ENCODE results near the gene THOC6.

The THOC6 gene

DNA sequence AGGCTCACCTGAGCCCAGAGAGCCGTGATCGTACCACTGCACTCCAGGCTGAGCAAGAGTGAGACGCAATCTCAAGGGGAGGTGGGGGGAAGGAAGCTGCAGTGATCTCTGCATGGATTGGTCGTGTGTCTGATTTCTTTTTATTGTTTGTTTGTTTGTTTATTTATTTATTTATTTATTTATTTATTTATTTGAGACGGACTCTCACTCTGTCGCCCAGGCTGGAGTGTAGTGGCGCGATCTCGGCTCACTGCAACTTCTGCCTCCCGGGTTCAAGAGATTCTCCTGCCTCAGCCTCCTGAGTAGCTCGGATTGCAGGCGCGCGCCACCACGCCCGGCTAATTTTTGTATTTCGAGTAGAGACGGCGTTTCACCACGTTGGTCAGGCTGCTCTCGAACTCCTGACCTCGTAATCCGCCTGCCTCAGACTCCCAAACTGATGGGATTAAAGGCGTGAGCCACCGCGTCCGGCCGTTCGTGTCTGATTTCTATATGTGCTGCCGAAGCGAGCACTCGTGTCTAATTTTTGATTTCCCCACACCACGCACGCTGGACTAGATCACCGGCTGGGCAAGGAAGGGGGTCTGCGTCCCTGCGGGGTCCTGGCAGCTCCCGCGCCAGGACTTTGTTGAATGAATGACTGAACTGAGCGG is 4.1 kb upstream of the THOC6 start:
- peak overlapping the region; percentile 80 for H3K4me3 Mint-ChIP-seq
- TF ChIP-seq, protein P1, sequence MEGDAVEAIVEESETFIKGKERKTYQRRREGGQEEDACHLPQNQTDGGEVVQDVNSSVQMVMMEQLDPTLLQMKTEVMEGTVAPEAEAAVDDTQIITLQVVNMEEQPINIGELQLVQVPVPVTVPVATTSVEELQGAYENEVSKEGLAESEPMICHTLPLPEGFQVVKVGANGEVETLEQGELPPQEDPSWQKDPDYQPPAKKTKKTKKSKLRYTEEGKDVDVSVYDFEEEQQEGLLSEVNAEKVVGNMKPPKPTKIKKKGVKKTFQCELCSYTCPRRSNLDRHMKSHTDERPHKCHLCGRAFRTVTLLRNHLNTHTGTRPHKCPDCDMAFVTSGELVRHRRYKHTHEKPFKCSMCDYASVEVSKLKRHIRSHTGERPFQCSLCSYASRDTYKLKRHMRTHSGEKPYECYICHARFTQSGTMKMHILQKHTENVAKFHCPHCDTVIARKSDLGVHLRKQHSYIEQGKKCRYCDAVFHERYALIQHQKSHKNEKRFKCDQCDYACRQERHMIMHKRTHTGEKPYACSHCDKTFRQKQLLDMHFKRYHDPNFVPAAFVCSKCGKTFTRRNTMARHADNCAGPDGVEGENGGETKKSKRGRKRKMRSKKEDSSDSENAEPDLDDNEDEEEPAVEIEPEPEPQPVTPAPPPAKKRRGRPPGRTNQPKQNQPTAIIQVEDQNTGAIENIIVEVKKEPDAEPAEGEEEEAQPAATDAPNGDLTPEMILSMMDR (IDR thresholded peaks at IDR 0.05) = no peak
- peaks cover 12% of the 10 kb centered on the region for H3K27me3 Mint-ChIP-seq (ENCODE audit: low read depth, poor library complexity)
- peak overlapping the region; percentile 51 for H3K27ac Mint-ChIP-seq
- DNase-seq = no peak
- peaks cover 4% of the 10 kb centered on the region for H3K36me3 Mint-ChIP-seq (ENCODE audit: low read depth)
- H3K4me1 Mint-ChIP-seq = peaks cover 53% of the 10 kb centered on the region
- no peaks in the 10 kb centered on the region for H3K9me3 Mint-ChIP-seq

DNA sequence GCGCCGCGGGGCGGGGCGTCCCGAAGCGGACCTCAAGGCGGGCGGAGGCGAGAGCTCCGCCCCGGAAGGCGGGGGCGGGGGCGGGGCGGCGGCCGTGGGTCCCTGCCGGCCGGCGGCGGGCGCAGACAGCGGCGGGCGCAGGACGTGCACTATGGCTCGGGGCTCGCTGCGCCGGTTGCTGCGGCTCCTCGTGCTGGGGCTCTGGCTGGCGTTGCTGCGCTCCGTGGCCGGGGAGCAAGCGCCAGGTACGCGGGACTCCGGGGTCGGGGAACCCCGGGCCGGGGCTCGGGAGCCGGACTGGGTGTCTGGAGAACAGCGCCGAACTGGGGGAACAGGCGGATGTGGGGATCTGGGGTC is 3.6 kb upstream of the THOC6 start, which contains the start of gene TNFRSF12A:
TNFRSF12A (plus strand) TSS at position 122 of the 357 bp plus-strand sequence; CDS start at position 152, 30 bp downstream.
- H3K27ac Mint-ChIP-seq = peak within 1 kb of the TSS; percentile 94
- TF ChIP-seq, protein P1 (IDR thresholded peaks at IDR 0.05) = no peak
- H3K9me3 Mint-ChIP-seq = no peaks in the 10 kb centered on the region
- peak; percentile 77 for DNase-seq
- peaks cover 4% of the 10 kb centered on the region for H3K36me3 Mint-ChIP-seq (ENCODE audit: low read depth)
- H3K27me3 Mint-ChIP-seq (ENCODE audit: low read depth, poor library complexity) = peaks cover 8% of the 10 kb centered on the region
- H3K4me3 Mint-ChIP-seq = peak within 1 kb of the TSS; percentile 87
- peaks cover 53% of the 10 kb centered on the region for H3K4me1 Mint-ChIP-seq

DNA sequence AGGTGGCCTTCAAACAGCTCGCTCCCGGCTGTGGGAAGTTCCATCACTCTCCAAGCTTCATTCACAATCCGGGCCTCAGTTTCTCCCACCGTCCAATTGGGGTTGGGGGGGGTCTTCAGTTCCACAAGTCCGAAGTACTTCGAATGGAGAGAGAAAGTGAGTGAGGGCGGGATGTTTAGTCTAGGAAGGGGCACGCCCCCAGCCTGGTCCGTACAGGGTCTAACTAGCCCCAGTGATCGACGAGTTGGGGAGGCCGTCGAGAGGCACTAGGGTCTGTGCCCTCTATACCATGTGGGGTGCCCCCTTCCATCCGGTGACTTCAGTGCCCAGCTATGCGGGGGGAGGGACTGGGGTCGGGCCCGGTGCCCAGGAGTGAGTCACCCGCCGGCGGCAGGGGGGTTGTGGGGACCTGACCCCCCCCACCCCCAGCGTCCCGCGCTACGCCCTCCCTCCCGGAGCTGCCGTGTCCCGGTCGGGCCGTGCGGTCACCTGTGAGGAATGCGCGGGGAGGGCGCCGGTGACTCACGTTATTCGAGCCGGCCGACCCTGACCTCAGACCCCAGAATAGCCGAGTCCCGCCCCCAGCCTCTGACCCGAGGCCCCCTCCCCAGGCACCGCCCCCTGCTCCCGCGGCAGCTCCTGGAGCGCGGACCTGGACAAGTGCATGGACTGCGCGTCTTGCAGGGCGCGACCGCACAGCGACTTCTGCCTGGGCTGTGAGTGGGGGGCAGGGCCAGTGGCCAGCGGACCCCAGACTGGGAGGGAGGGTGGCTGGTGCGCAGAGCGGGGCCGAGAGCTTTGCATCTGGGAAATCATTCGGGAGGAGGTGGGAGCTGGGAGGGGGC is 3.0 kb upstream of the THOC6 start:
- TF ChIP-seq, protein P1 (IDR thresholded peaks at IDR 0.05) = no peak
- H3K27ac Mint-ChIP-seq = peak overlapping the region; percentile 94
- peaks cover 9% of the 10 kb centered on the region for H3K27me3 Mint-ChIP-seq (ENCODE audit: low read depth, poor library complexity)
- peaks cover 4% of the 10 kb centered on the region for H3K36me3 Mint-ChIP-seq (ENCODE audit: low read depth)
- H3K4me3 Mint-ChIP-seq = peak overlapping the region; percentile 87
- DNase-seq = peak; percentile 85
- peaks cover 53% of the 10 kb centered on the region for H3K4me1 Mint-ChIP-seq
- no peaks in the 10 kb centered on the region for H3K9me3 Mint-ChIP-seq

DNA sequence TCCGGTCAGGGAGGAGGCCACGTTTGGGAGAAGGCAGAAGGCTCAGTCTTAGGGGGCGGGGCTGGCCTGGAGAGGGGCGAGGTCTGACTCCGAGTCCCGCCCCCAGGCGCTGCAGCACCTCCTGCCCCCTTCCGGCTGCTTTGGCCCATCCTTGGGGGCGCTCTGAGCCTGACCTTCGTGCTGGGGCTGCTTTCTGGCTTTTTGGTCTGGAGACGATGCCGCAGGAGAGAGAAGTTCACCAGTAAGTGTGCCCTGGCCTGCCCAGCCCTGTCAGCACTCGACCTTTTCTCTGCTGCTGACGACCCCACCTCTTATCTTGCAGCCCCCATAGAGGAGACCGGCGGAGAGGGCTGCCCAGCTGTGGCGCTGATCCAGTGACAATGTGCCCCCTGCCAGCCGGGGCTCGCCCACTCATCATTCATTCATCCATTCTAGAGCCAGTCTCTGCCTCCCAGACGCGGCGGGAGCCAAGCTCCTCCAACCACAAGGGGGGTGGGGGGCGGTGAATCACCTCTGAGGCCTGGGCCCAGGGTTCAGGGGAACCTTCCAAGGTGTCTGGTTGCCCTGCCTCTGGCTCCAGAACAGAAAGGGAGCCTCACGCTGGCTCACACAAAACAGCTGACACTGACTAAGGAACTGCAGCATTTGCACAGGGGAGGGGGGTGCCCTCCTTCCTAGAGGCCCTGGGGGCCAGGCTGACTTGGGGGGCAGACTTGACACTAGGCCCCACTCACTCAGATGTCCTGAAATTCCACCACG is 2.2 kb upstream of the THOC6 start:
- peak overlapping the region; percentile 87 for H3K4me3 Mint-ChIP-seq
- TF ChIP-seq, protein P1 (IDR thresholded peaks at IDR 0.05) = no peak
- H3K27ac Mint-ChIP-seq = peak overlapping the region; percentile 94
- no peaks in the 10 kb centered on the region for H3K9me3 Mint-ChIP-seq
- DNase-seq = peak; percentile 90
- H3K36me3 Mint-ChIP-seq (ENCODE audit: low read depth) = peaks cover 12% of the 10 kb centered on the region
- peaks cover 10% of the 10 kb centered on the region for H3K27me3 Mint-ChIP-seq (ENCODE audit: low read depth, poor library complexity)
- H3K4me1 Mint-ChIP-seq = peaks cover 53% of the 10 kb centered on the region

DNA sequence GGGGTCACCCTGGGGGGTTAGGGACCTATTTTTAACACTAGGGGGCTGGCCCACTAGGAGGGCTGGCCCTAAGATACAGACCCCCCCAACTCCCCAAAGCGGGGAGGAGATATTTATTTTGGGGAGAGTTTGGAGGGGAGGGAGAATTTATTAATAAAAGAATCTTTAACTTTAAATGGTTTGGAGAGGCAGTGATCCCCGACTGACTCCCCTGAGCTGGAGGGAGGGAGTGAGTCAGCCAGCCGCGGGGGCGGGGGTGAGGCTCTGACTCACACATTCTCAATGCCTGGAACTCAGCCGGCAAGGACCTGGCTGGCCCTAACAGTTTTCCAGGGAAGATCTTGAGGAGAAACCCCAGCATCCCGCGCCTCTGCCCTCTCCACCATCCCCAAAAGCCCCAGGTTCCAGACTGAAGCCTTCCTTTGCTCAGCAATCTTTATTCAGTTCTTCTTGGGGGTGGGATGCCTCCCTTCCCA is 1.6 kb upstream of the THOC6 start:
- peaks cover 49% of the 10 kb centered on the region for H3K4me1 Mint-ChIP-seq
- peaks cover 4% of the 10 kb centered on the region for H3K27me3 Mint-ChIP-seq (ENCODE audit: low read depth, poor library complexity)
- H3K36me3 Mint-ChIP-seq (ENCODE audit: low read depth) = peaks cover 18% of the 10 kb centered on the region
- peak overlapping the region; percentile 87 for H3K4me3 Mint-ChIP-seq
- no peaks in the 10 kb centered on the region for H3K9me3 Mint-ChIP-seq
- TF ChIP-seq, protein P1 (IDR thresholded peaks at IDR 0.05) = no peak
- peak overlapping the region; percentile 94 for H3K27ac Mint-ChIP-seq
- DNase-seq = peak; percentile 67
